Kidney capillary endothelial cell (primary cell): ENCODE measurements around the gene LONRF2.

Experiments used
- DNase-seq: peaks from one replicate; pipeline ENCODE4 v3.0.0-alpha.2; 2018; ENCODE audit warnings: low spot score

Gene LONRF2

DNA sequence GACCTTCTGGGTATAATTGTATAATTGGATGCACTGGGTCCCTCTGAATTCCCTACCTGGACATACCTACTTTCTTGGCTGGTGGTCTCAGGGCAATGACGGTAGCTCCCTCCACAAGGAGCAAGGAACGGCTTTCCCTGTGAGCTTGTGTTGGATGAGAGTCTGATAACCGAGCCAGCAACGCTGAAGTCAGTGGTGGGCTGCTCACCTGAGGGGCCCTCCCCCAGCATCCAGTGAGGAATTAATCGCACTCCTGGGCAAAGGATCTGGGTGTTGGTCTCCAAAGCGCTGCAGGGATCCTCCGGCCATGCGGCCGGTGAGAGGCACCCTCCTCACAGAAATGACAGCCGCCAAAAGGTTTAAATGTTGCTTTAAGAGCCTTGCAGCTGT is 47.1 kb downstream of the LONRF2 start:
- no peak for DNase-seq

GRCh38 chr2:100274566-100275199 is 47.6 kb downstream of the LONRF2 start:
- DNase-seq, result no peak

GRCh38 chr2:100274076-100274475 is 48.2 kb downstream of the LONRF2 start:
- no peak for DNase-seq

DNA sequence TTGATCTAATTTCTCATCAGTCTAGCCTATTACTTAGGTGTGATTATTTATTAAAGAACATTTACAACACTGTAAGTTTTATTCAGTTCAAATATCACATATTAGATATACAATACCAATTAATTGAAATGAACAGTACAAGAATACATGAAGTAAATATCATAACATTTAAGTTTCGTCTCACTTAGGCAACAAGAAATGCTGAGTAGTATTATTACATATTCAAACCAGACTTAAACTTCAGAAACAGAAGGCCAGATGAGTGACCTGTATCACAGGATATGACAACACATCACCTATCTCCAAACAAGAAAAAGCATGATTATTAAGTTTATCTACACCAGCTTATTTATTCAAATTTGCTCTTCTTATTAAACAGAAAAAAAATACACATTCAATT is 48.9 kb downstream of the LONRF2 start:
- DNase-seq, result no peak

- DNase-seq, result no peak
Measured at GRCh38 chr2:100272841-100273329, 49.4 kb downstream of the LONRF2 start.

DNA sequence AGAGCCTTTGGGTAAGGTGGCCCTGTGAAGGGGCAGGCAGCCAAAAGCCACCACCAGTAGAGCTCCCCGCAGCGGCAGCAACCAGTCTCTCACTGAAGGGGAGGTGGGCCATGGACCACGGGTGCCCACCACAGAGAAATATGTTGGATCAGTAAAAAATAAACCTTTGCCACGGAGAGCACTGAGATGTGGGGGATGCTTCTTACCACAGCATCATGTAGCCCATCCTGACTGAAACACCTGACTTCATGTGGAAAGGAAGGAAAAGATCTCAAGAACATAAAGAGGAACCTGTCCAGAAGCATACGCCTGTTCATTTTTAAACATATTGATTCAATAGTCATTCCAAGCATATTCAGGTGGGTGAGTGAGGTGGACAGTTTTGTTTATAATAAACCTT is 51.1 kb downstream of the LONRF2 start:
- no peak for DNase-seq

GRCh38 chr2:100270381-100271146 is 51.7 kb downstream of the LONRF2 start:
- no peak for DNase-seq

DNA sequence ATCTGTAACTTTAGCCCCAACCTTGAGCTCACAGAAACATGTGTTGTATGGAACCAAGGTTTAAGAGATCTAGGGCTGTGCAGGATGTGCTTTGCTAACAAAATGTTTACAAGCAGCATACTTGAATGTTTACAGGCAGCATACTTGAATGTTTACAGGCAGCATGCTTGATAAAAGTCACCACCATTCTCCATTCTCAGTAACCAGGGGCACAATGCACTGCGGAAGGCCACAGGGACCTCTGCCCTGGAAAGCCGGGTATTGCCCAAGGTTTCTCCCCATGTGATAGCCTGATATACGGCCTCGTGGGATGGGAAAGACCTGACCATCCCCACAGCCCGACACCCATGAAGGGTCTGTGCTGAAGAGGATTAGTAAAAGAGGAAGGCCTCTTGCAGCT is 52.4 kb downstream of the LONRF2 start:
- no peak for DNase-seq

DNA sequence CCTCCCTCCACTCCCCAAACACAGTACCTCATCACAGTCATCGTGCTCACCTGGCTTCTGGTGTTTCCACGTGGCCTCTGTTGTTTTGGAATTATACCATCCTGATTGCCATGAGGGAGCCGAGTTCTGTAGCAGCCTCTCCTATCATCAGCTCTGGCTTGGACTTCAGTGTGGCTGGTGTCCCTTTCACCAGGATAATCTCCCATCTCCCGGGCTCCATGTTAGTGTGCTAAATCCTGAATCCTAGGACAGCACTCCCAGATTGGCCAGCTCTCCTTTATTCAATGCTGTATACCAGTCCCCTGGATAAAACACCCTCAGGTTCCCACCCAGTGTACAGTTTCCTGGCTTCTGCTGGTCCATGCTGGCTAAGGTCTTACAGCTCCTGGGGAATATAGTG is 53.3 kb downstream of the LONRF2 start:
- DNase-seq, result no peak

DNA sequence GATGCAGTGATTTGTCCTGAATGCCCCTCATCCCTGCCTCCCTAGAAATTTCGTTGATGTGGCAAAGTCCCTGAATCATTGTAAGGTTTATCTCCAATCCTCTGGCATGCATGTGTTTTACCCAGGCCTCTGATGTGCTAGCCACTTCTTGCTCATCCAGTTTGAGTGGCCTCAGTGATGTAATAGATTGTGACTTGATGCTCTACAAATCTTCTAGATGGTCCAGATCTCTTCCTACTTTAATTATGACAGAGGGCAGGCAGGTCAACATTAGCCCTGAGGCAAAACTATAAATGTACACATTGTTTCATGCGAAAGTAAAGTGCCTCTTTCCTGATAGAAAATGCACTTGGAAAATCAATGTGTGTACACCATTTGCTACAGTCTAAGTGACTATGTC is 54.5 kb downstream of the LONRF2 start:
- DNase-seq, result no peak

GRCh38 chr2:100266126-100266525 is 56.2 kb downstream of the LONRF2 start:
- no peak for DNase-seq

DNA sequence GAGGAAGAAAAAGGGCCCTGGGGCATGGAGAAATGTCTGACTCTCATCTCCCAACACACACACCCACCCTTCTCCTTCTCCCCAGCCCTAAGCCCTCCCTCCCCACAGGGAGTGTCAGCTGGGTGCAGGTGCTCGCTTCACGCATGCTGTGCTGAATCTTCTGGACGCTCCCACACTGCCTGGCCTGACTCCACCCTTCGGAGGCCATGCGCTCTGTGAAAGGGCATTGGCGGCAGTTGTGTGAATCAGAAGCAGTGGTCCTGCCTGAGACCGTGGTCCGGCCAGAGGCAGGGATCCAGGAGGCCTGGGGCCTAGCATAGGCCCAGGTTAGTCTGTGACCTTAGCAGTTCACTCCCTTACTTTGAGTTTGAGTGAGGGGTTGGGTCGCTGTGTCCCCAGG is 57.1 kb downstream of the LONRF2 start:
- no peak for DNase-seq

DNA sequence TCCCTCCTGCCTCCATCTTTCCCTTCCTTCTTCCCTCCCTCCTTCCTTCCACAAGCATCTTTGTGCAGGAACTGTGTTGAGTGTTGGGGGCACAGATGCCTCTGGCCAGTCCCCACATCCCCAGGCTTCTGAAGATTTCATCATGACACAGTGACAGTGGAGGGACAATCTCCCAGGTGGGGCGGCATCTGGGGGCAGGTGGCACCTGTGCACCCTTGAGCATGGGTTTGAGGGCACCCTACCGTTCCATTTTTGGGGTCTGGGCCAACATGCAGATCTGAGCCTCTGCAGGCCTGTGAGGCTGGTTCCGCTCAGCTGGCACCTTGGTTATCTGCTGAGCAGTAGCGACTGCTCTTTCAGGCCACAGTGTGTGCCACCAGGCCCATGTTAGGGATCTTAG is 57.6 kb downstream of the LONRF2 start:
- no peak for DNase-seq

GRCh38 chr2:100264121-100264520 is 58.2 kb downstream of the LONRF2 start:
- DNase-seq, result no peak

DNA sequence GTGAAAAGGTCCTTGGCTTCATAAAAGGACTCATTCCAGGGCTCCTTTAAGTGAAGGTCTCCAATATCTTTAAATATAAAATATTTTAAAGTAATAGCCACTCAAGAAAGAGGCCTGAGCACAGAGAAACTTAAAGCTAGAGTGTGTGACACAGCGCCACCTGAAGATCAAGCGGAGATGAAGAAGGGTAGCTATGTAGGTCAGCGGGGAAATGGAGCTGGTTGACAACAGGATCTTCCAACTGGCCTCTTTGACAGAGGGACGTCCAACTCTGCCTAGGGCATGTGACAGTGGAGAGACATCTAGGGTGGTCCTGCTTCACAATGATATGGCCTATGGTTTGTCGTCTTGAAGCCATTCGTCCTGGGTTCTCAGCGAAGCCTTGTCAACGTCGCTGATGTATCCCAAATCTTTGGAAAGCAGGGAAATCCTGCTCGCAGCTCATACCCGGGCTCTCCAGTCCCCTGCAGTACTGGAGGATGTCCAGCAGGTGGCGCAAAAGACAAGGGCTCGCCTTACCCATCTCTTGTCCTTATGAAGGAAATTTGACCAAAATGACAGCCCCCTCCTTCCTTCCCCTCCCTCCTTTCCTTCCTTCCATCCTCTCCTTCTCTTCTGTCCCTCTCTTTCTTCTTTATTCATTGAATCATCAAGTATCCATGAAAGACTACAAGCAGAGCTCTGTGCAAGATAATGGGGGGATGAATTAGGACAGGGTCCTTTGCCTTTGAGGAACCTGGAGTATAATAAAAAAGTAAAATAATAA is 59.6 kb downstream of the LONRF2 start:
- peak; percentile 50 for DNase-seq

DNA sequence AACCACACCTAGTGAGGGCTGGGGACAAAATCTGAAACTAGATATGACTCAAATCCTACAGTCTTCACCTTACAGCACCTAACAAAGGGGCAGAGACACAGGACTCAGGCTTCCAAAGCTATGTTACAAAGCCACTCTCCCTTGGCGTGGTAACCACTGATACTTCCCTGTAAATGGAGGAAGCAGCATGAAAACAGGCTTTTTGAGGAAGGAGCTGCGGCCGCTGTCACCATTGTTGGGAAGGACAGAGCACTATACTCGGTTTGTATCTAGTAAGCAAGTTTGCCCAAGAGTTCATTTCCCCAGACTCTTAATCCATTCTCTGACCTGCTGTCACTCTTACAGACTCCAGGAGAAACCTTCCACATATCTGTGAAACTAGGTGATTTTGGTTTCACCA is 60.3 kb downstream of the LONRF2 start:
- DNase-seq, result no peak

DNA sequence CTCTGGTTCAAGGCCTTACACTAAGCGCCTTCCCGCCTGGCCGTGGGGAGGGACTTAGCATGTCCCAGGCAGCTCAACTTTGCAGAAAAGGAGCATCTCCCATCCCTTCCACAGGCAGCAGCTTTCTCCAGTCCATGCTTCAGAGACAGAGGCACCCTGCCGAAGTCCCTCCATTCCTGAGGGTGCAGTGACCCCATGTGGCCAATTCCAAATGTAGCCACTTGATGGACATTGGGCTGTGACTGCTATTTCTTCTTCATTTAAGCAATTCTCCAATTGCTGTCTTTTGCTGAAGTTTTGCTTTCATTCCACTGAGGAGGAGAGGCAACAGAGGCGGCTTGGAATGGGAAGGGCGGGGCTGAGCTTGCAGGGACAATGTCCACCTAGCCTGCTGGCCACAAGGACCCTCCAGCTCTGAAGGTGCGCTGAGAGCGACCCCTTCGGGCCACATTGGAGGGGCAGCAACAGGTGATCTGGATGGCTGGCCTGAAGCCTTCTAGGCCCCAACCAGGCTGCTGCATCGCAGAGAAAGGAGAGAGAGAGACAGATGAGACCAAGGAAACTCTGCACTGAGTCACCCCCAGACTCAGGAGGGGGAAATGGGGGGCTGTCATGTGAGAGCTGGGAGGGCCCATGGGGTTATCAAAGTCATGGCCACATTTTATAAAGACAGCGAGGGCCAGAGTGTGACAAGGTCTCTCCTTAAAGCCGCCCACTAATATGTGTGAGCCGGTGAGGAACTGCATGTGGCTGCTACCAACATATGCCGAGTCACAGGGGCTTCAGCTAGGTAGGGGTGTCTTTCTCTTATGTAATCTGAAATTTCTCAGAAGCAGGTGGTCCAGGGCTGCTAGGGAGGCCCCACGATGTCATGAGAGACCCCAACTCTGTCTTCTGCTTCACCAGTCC is 61.3 kb downstream of the LONRF2 start:
- DNase-seq, result peak; percentile 35

GRCh38 chr2:100259106-100259505 is 63.2 kb downstream of the LONRF2 start:
- no peak for DNase-seq

DNA sequence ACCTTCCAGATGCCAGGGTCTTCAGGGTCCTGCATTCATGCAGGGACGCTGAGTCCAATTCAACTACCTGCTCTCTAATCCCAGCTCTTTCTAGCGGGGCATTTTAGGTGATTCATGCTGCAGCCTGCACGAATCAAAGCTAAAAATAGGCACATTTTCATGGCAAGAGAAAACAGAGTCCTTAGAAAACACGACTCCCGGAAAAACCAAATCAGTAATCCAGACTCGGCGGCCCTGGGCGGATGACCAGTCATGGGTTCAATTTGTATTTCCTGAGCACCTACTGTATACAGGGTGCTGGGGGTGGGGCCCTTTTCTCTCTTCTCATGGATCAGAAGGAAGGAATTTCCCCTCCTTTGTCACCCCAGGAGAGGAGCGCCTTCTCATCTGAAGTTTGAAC is 64.4 kb downstream of the LONRF2 start:
- no peak for DNase-seq

- DNase-seq, result no peak
Measured at GRCh38 chr2:100256849-100257248, 65.5 kb downstream of the LONRF2 start.

- DNase-seq, result no peak
Measured at GRCh38 chr2:100256416-100256815, 65.9 kb downstream of the LONRF2 start.

DNA sequence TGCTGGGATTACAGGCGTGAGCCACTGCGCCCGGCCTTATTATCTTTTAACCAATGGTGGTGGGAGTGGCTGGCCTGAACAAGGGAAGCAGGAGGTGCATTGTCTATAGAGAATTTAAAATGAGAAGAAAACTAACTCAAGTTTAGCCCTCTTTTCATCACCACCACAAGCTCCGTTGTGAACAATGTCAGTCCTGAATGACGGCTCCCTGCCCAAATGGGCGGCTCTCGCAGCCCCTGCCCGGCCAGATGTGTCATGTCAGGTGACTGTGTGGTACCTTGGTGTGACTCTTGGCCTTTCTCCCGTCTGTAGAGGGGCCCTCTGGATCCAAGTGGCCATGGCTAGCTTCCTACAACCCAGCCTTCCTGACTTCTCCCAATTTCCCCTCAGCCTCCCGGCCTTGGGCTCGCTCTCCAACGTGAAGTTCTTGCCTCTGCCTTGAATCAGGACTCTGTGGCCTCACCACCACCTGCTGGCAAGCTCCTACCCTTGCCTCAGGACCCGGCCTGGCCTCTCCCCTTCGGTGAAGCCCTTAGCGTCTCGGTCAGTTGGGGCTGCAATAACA is 67.6 kb downstream of the LONRF2 start:
- DNase-seq, result no peak
